ENCODE data around the gene CCDC170.
"Not testable (repeated sequence)": the region's sequence is repeated elsewhere in the genome, so short reads cannot be mapped to it uniquely, and the experiment has no call there.

GRCh38 chr6:151544884-151545283 lies 51.1 kb downstream of the CCDC170 start:
- not testable (repeated sequence) for TF ChIP-seq CTCF (IDR thresholded peaks at IDR 0.05); REST (IDR thresholded peaks at IDR 0.05; ENCODE audit: insufficient read depth in 1 of 2, low read depth in 2 of 2, low read length in 1 of 2); POLR2AphosphoS5 (IDR thresholded peaks at IDR 0.05; ENCODE audit: low read depth, low read length)

Data from Panc1 (cell line).